Liver (tissue), 9 donors: Measurements from ENCODE around the gene CREB5. TPM values are rescaled to one million over a fixed set of nuclear protein-coding genes. Genes with fewer than 3 reads are reported as not detected.

Experiments
- DNase-seq: peaks from one replicate; pipeline ENCODE4 v3.0.0-alpha.2; 2017; ENCODE audit warnings: low spot score
- H3K27ac ChIP-seq, 2 donors: one replicate each; pipeline ENCODE4 v1.7.0; 2013; ENCODE audit warnings: inconsistent platforms in 2 of 2, low read length in 2 of 2, control low read depth in 1 of 2, low read depth in 1 of 2, mild to moderate bottlenecking in 1 of 2
- H3K27me3 ChIP-seq, 4 donors: one replicate each; pipeline versions ENCODE4 v1.6.1 to v1.7.0; 2013; ENCODE audit warnings: low read length in 3 of 4, inconsistent platforms in 1 of 4, mild to moderate bottlenecking in 1 of 4, moderate library complexity in 1 of 4; ENCODE audit not compliant: control insufficient read depth in 4 of 4, insufficient read depth in 4 of 4
- H3K36me3 ChIP-seq, 4 donors: one replicate each; pipeline versions ENCODE4 v1.6.1 to v1.7.0; 2013; ENCODE audit warnings: low read length in 3 of 4, mild to moderate bottlenecking in 3 of 4, low read depth in 1 of 4, moderate library complexity in 1 of 4; ENCODE audit not compliant: control insufficient read depth in 4 of 4, insufficient read depth in 3 of 4
- H3K4me1 ChIP-seq, 4 donors: one replicate each; pipeline versions ENCODE4 v1.6.1 to v1.7.0; 2013; ENCODE audit warnings: low read length in 3 of 4, mild to moderate bottlenecking in 3 of 4, moderate library complexity in 1 of 4; ENCODE audit not compliant: control insufficient read depth in 4 of 4, insufficient read depth in 4 of 4
- H3K4me3 ChIP-seq, 3 donors: one replicate each; pipeline versions ENCODE4 v1.6.1 to v1.7.0; 2013; ENCODE audit warnings: low read length in 3 of 3, control low read depth in 1 of 3, low read depth in 1 of 3, mild to moderate bottlenecking in 1 of 3
- H3K9ac ChIP-seq, 2 donors: one replicate each; pipeline ENCODE4 v1.7.0; 2013; ENCODE audit warnings: low read length in 2 of 2, mild to moderate bottlenecking in 2 of 2, moderate library complexity in 2 of 2, control low read depth in 1 of 2, low read depth in 1 of 2
- H3K9me3 ChIP-seq, 4 donors: one replicate each; pipeline versions ENCODE4 v1.6.1 to v1.7.0; 2013; ENCODE audit warnings: low read length in 3 of 4; ENCODE audit not compliant: control insufficient read depth in 4 of 4
- CTCF ChIP-seq: fragments of 150-350 bp; IDR thresholded peaks from 2 replicates; pipeline ENCODE4 v1.5.1; 2017; ENCODE audit warnings: improper control_type of control experiment, low read depth, low read length; ENCODE audit not compliant: missing input control
- EGR1 ChIP-seq, 2 donors: IDR thresholded peaks; 2 replicates each; pipeline ENCODE4 v1.6.1; 2016 to 2018; ENCODE audit warnings: antibody characterized with exemption in 2 of 2, low read depth in 2 of 2
- FOXA1 ChIP-seq: IDR thresholded peaks from 2 replicates; pipeline ENCODE4 v1.6.1; 2016; ENCODE audit warnings: antibody characterized with exemption
- FOXA2 ChIP-seq: IDR thresholded peaks from 2 replicates; pipeline ENCODE4 v1.6.1; 2016; ENCODE audit warnings: antibody characterized with exemption
- GABPA ChIP-seq, 2 donors: IDR thresholded peaks in 1 of 2; conservative IDR thresholded peaks in 1 of 2; 2 replicates each; pipeline ENCODE4 v1.6.1; 2016; ENCODE audit warnings: antibody characterized with exemption in 2 of 2, mild to moderate bottlenecking in 1 of 2, moderate library complexity in 1 of 2
- HNF4A ChIP-seq, 2 donors: conservative IDR thresholded peaks; 2 replicates each; pipeline ENCODE4 v1.6.1; 2016; ENCODE audit warnings: antibody characterized with exemption in 2 of 2, mild to moderate bottlenecking in 2 of 2
- HNF4G ChIP-seq: IDR thresholded peaks from 2 replicates; pipeline ENCODE4 v1.6.1; 2016; ENCODE audit warnings: antibody characterized with exemption
- JUND ChIP-seq, 2 donors: IDR thresholded peaks; 2 replicates each; pipeline ENCODE4 v1.6.1; 2016; ENCODE audit warnings: antibody characterized with exemption in 2 of 2
- MAX ChIP-seq: IDR thresholded peaks from 2 replicates; pipeline ENCODE4 v1.6.1; 2016; ENCODE audit warnings: antibody characterized with exemption
- NR2F2 ChIP-seq: IDR thresholded peaks from 2 replicates; pipeline ENCODE4 v1.6.1; 2016; ENCODE audit warnings: antibody characterized with exemption
- RAD21 ChIP-seq, 2 donors: IDR thresholded peaks; 2 replicates each; pipeline ENCODE4 v1.6.1; 2016; ENCODE audit warnings: antibody characterized with exemption in 2 of 2, mild to moderate bottlenecking in 2 of 2
- RXRA ChIP-seq, 2 donors: IDR thresholded peaks; 2 replicates each; pipeline ENCODE4 v1.6.1; 2017 to 2018; ENCODE audit warnings: antibody characterized with exemption in 2 of 2, mild to moderate bottlenecking in 1 of 2
- SP1 ChIP-seq: IDR thresholded peaks from 2 replicates; pipeline ENCODE4 v1.6.1; 2018; ENCODE audit warnings: antibody characterized with exemption, mild to moderate bottlenecking
- TAF1 ChIP-seq: conservative IDR thresholded peaks from 2 replicates; pipeline ENCODE4 v1.6.1; 2016; ENCODE audit warnings: antibody characterized with exemption, mild to moderate bottlenecking
- YY1 ChIP-seq: IDR thresholded peaks from 2 replicates; pipeline ENCODE4 v1.6.1; 2016; ENCODE audit warnings: antibody characterized with exemption, mild to moderate bottlenecking
- ZBTB33 ChIP-seq: IDR thresholded peaks from 2 replicates; pipeline ENCODE4 v1.6.1; 2016; ENCODE audit warnings: antibody characterized with exemption
- WGBS: extraction: QIAGEN DNeasy Blood & Tissue Kit; methylation state at CpG from one replicate; pipeline ENCODE4 v1.1.7; 2013; 5-methylcytosine and 5-hydroxymethylcytosine counted together
- polyA plus RNA-seq, 2 donors: library from polyadenylated mRNA; stranded (reverse) in 1 of 2; unstranded in 1 of 2; fragments of 200-250 nt in 1 of 2; fragments of >200 nt in 1 of 2; fragmentation: Nextera tagmentation in 1 of 2; extraction: Ambion mirVana in 1 of 2; gene quantifications; one replicate each; pipeline versions ENCODE4 v1.2.1 to v1.2.3, GENCODE V29; 2013 to 2015
- total RNA-seq, 2 donors: library from RNA; depleted of rRNA; stranded (reverse); fragments of >200 nt; gene quantifications; one replicate each; pipeline ENCODE4 v1.2.3, GENCODE V29; 2014
- TF ChIP-seq, protein P1 (sequence below): IDR thresholded peaks from 2 replicates; pipeline ENCODE4 v1.6.1; 2016; ENCODE audit warnings: antibody characterized with exemption
- TF ChIP-seq, protein P2 (sequence below): IDR thresholded peaks from 2 replicates; pipeline ENCODE4 v1.6.1; 2016; ENCODE audit warnings: antibody characterized with exemption, mild to moderate bottlenecking
- donor health status: healthy.
- donor health status: healthy.
- donor health status: healthy.
- donor health status: healthy.
- donor health status: healthy.

Gene CREB5
- total and polyA plus RNA-seq, 4 donors, result 0.25 to 0.92 (median 0.67) TPM

DNA sequence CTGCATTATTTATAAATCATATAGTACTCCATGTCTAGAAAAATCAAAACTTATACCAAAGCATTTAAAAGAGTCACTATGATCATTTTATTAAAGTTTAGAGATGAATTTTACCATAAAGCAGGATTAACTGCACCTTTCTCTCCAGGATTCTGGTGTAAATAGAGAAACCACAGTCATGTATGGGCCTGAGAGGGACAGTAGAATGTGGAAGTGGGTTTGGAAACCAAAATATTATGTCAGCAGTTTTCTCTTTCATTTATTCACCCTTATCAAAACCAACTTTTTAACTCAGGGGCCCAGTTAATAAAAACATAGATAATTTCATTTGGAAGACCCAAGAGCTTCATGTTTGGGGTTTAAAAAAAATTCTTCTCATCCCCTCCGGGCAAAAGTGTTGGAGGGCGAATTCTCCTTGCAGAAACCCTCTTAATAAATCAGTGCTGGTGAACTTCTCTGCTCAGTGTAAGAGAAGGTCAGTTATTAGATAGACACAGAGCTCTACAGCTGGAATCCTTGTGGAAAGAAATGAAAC, 266.2 kb downstream of the CREB5 start:
- H3K27ac ChIP-seq, result no peak overlapping the region
- WGBS, result 87% methylated on average over 2 of the region's 2 CpGs
- H3K9me3 ChIP-seq, result no peaks in the 10 kb centered on the region
- peaks cover 0 to 5% (median 0%) of the 10 kb centered on the region in 4 donors for H3K27me3 ChIP-seq
- peaks cover 0 to 2% (median 0%) of the 10 kb centered on the region in 4 donors for H3K4me1 ChIP-seq
- H3K4me3 ChIP-seq, result no peak overlapping the region
- no peak for DNase-seq
- no peaks in the 10 kb centered on the region for H3K36me3 ChIP-seq
- no peak for TF ChIP-seq FOXA2
- TF ChIP-seq ZBTB33, result no peak
- no peak for TF ChIP-seq YY1
- no peak for TF ChIP-seq JUND (IDR thresholded peaks at IDR 0.05)
- no peak for TF ChIP-seq FOXA1
- TF ChIP-seq EGR1 (IDR thresholded peaks at IDR 0.05; ENCODE audit: low read depth in 2 of 2), result no peak
- no peak for TF ChIP-seq TAF1
- TF ChIP-seq, protein P1, sequence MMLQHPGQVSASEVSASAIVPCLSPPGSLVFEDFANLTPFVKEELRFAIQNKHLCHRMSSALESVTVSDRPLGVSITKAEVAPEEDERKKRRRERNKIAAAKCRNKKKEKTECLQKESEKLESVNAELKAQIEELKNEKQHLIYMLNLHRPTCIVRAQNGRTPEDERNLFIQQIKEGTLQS, result no peak
- TF ChIP-seq HNF4G, result no peak
- TF ChIP-seq GABPA (IDR thresholded peaks at IDR 0.05 in 1 of 2, conservative IDR thresholded peaks at IDR 0.05 in 1 of 2), result no peak
- TF ChIP-seq CTCF, result no peak
- no peak for TF ChIP-seq HNF4A (conservative IDR thresholded peaks at IDR 0.05)
- TF ChIP-seq MAX, result no peak
- no peak for TF ChIP-seq SP1
- TF ChIP-seq, protein P2, sequence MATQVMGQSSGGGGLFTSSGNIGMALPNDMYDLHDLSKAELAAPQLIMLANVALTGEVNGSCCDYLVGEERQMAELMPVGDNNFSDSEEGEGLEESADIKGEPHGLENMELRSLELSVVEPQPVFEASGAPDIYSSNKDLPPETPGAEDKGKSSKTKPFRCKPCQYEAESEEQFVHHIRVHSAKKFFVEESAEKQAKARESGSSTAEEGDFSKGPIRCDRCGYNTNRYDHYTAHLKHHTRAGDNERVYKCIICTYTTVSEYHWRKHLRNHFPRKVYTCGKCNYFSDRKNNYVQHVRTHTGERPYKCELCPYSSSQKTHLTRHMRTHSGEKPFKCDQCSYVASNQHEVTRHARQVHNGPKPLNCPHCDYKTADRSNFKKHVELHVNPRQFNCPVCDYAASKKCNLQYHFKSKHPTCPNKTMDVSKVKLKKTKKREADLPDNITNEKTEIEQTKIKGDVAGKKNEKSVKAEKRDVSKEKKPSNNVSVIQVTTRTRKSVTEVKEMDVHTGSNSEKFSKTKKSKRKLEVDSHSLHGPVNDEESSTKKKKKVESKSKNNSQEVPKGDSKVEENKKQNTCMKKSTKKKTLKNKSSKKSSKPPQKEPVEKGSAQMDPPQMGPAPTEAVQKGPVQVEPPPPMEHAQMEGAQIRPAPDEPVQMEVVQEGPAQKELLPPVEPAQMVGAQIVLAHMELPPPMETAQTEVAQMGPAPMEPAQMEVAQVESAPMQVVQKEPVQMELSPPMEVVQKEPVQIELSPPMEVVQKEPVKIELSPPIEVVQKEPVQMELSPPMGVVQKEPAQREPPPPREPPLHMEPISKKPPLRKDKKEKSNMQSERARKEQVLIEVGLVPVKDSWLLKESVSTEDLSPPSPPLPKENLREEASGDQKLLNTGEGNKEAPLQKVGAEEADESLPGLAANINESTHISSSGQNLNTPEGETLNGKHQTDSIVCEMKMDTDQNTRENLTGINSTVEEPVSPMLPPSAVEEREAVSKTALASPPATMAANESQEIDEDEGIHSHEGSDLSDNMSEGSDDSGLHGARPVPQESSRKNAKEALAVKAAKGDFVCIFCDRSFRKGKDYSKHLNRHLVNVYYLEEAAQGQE, result no peak
- no peak for TF ChIP-seq RXRA (IDR thresholded peaks at IDR 0.05)
- no peak for TF ChIP-seq RAD21 (IDR thresholded peaks at IDR 0.05)
- no peak for TF ChIP-seq NR2F2
- H3K9ac ChIP-seq, result no peak overlapping the region
